ENCODE measurements around the gene MIEN1. TPM values are rescaled to one million over a fixed set of nuclear protein-coding genes. Genes with fewer than 3 reads are reported as not detected.

The MIEN1 gene
- total and polyA plus RNA-seq, 8 donors, result 9.3 to 312 (median 114) TPM

DNA sequence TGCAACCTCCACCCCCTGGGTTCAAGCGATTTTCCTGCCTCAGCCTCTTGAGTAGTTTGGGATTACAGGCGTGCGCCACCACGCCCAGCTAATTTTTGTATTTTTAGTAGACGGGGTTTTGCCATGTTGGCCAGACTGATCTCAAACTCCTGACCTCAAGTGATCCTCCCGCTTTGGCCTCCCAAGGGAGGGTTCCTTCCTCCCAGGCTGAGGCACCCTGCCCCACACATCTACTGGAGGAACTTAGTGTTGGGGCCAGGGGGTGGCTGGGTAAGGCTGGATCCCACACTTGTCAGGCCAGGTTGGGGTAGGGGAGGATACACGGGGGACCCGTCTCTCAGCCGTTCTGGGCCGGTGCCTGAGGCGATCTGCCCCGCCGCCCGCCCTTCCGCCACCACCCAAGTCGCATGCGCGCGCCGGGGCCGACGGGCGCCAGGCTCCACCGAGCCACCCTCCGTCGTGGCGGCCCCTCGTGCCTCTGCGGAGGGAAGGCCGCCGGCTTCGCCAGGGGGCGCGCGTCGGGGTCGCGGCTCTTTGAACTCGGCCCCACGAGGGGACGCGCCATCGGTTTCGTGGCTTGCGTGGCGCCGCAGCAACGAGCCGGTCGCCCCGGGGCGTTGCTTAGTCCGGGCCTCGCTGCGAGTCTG lies 23.3 kb upstream of the MIEN1 start:
- Histone ChIP-seq H3K9me3 (no peaks in the 10 kb centered on the region), H3K4me1 (peaks cover 6 to 36% (median 24%) of the 10 kb centered on the region in 4 donors), H3K27me3 (no peaks in the 10 kb centered on the region), H3K36me3 (no peaks in the 10 kb centered on the region), H3K4me3 (peak overlapping the region; percentile 64 to 72 (median 66)), H3K27ac (peak overlapping the region; percentile 91 to 96 (median 96))
- WGBS, 5 donors, result 6 to 29% (median 8%) methylated on average over 13 to 55 of the region's 55 CpGs
- peak in 2 of 3 donors; percentile 3 to 31 for TF ChIP-seq POLR2AphosphoS5 (IDR thresholded peaks at IDR 0.05)
- TF ChIP-seq POLR2A (IDR thresholded peaks at IDR 0.05), result no peak
- TF ChIP-seq, protein P1, sequence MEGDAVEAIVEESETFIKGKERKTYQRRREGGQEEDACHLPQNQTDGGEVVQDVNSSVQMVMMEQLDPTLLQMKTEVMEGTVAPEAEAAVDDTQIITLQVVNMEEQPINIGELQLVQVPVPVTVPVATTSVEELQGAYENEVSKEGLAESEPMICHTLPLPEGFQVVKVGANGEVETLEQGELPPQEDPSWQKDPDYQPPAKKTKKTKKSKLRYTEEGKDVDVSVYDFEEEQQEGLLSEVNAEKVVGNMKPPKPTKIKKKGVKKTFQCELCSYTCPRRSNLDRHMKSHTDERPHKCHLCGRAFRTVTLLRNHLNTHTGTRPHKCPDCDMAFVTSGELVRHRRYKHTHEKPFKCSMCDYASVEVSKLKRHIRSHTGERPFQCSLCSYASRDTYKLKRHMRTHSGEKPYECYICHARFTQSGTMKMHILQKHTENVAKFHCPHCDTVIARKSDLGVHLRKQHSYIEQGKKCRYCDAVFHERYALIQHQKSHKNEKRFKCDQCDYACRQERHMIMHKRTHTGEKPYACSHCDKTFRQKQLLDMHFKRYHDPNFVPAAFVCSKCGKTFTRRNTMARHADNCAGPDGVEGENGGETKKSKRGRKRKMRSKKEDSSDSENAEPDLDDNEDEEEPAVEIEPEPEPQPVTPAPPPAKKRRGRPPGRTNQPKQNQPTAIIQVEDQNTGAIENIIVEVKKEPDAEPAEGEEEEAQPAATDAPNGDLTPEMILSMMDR (IDR thresholded peaks at IDR 0.05), result no peak
- DNase-seq, result peak; percentile 67 to 83
- intact Hi-C loops (cut with DNase I; ENCODE audit: low total_unique reads), result loop anchor here (5.0 kb wide), 1 partner anchor 126 kb away; the partner anchor contains the start of gene PPP1R1B

DNA sequence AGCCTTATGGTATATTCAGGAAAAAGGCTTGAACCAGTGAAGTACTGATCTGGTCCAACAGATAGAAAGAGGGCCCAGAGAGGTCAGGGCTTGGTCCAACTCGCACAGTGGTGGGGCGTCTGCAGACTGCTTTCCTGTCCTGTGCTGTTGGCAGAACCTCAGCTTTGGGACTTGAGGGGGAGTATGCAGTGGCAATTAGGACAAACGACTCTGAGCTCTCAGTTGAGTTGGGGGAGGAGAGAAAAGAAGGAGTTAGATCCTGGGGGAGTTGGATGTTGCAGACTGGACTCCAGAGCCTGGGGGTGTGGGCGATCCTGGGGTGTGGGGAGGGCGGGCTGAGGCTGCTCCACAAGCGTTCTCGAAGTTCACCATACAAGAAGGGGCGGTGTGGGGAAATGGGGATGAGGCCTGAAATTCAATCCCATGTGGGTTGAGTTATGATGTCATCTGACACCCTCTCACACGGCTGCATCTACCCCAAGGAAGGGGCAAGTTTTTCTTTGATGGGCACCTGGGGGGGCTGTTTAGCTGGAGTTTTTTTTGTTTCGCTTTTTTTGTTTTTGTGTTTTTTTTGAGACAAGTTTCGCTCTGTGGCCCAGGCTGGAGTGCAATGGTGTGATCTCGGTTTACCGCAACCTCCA lies 22.0 kb upstream of the MIEN1 start:
- intact Hi-C loops (cut with DNase I; ENCODE audit: low total_unique reads), result loop anchor here (5.0 kb wide), 1 partner anchor 125 kb away; the partner anchor contains the start of gene PPP1R1B

DNA sequence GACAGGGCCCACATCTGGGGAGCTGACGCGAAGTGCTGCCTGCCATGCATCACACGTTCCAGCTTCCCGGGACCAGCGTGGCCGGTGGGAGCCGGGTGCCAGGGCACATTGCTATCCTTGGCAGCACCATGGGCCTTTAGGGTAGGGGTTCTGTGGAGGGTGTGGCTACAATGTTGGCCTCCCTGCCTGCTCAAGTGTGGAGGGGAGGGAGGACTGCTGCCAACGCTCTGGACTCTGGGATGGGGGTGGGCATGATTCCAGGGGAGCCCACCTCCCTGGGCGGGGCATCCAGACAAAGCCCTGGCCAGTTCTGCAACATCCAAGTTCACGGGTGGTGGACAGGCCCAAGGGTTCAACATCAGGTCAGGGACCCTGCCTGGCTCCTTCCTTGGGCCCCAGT lies 21.3 kb upstream of the MIEN1 start:
- Histone ChIP-seq H3K27ac (no peak overlapping the region), H3K4me1 (peaks cover 6 to 36% (median 24%) of the 10 kb centered on the region in 4 donors), H3K4me3 (no peak overlapping the region), H3K27me3 (no peaks in the 10 kb centered on the region), H3K9me3 (no peaks in the 10 kb centered on the region), H3K36me3 (peaks cover 0 to 11% (median 11%) of the 10 kb centered on the region in 4 donors)
- WGBS, 5 donors, result 45 to 65% (median 47%) methylated on average over 9 to 10 of the region's 10 CpGs
- intact Hi-C loops (cut with DNase I; ENCODE audit: low total_unique reads), result loop anchor here (5.0 kb wide), 1 partner anchor 124 kb away; the partner anchor contains the start of gene PPP1R1B
- no peak for DNase-seq
- TF ChIP-seq POLR2A (IDR thresholded peaks at IDR 0.05), result no peak
- TF ChIP-seq, protein P1 (IDR thresholded peaks at IDR 0.05), result no peak
- TF ChIP-seq EP300 (IDR thresholded peaks at IDR 0.05), result no peak

More for the DNA sequence above, 22.0 kb upstream of the MIEN1 start:
- Histone ChIP-seq H3K4me3 (no peak overlapping the region), H3K9me3 (no peaks in the 10 kb centered on the region), H3K36me3 (peaks cover 0 to 4% (median 4%) of the 10 kb centered on the region in 4 donors), H3K27ac (no peak overlapping the region), H3K27me3 (no peaks in the 10 kb centered on the region), H3K4me1 (peaks cover 6 to 36% (median 24%) of the 10 kb centered on the region in 4 donors)
- TF ChIP-seq POLR2A (IDR thresholded peaks at IDR 0.05) (no peak), EP300 (IDR thresholded peaks at IDR 0.05) (no peak), POLR2AphosphoS5 (IDR thresholded peaks at IDR 0.05) (no peak)
- TF ChIP-seq, protein P1 (IDR thresholded peaks at IDR 0.05), result no peak
- WGBS, 5 donors, result 80 to 83% (median 81%) methylated on average over 13 of the region's 13 CpGs
- peak in 1 of 2 donors; percentile 22 for DNase-seq

DNA sequence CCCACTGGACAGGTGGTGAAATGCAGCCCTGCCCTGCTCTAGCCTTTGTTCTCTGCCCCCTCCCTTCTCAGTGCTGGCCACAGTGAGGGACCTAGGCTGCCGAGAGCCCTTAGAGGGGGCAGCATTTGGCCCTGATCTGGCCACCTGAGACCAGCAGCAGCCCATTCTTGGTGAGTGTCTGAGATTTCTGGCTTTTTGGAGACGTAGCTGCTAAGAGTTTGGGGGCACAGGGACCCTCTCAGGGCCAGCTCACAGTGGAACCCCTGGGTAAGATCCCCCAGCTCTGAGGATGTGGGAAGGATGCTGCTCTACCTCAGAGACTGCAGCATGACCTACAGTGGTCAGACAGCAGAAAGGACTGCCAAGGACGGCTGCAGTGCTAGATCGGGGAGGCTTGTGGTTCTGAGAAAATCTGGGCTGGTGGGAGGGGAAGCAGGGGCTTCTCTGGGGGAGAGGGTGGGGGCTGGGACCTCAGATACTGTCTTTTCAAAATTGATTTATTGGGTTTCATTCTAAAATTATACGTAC lies 20.7 kb upstream of the MIEN1 start:
- intact Hi-C loops (cut with DNase I; ENCODE audit: low total_unique reads), result loop anchor here (5.0 kb wide), 1 partner anchor 124 kb away; the partner anchor contains the start of gene PPP1R1B
- TF ChIP-seq EP300 (IDR thresholded peaks at IDR 0.05) (no peak), POLR2A (IDR thresholded peaks at IDR 0.05) (no peak), POLR2AphosphoS5 (IDR thresholded peaks at IDR 0.05) (no peak)
- TF ChIP-seq, protein P1 (IDR thresholded peaks at IDR 0.05), result no peak
- no peak overlapping the region for H3K27ac ChIP-seq
- peaks cover 0 to 17% (median 16%) of the 10 kb centered on the region in 4 donors for H3K36me3 ChIP-seq
- WGBS, 5 donors, result 59 to 77% (median 67%) methylated on average over 4 to 5 of the region's 5 CpGs
- H3K27me3 ChIP-seq, result no peaks in the 10 kb centered on the region
- no peaks in the 10 kb centered on the region for H3K9me3 ChIP-seq
- no peak for DNase-seq
- peaks cover 6 to 36% (median 24%) of the 10 kb centered on the region in 4 donors for H3K4me1 ChIP-seq
- H3K4me3 ChIP-seq, result no peak overlapping the region

Measured in stomach (tissue), 9 donors.